ENCODE data around the gene NTM. TPM values are rescaled to one million over a fixed set of nuclear protein-coding genes. Genes with fewer than 3 reads are reported as not detected.

NTM gene
- total RNA-seq, 1 experiment from 2014 or later, result 16.4 TPM

GRCh38 chr11:131898949-131899348 lies 528.5 kb downstream of the NTM start:
- TF ChIP-seq FOXP1 (CRISPR knock-in tag; IDR thresholded peaks at IDR 0.05; ENCODE audit: borderline replicate concordance) (no peak), JAZF1 (CRISPR knock-in tag; IDR thresholded peaks at IDR 0.05) (no peak), MXD4 (CRISPR knock-in tag; IDR thresholded peaks at IDR 0.05; ENCODE audit: borderline replicate concordance) (no peak), NFE2L1 (CRISPR knock-in tag; IDR thresholded peaks at IDR 0.05) (no peak), ZNF138 (CRISPR knock-in tag; conservative IDR thresholded peaks at IDR 0.05) (no peak), NR1H2 (CRISPR knock-in tag; IDR thresholded peaks at IDR 0.05) (no peak), TEAD1 (CRISPR knock-in tag; IDR thresholded peaks at IDR 0.05) (no peak), RELA (CRISPR knock-in tag; IDR thresholded peaks at IDR 0.05; ENCODE audit: borderline replicate concordance) (no peak), JUN (CRISPR knock-in tag; IDR thresholded peaks at IDR 0.05) (no peak), FOXJ3 (CRISPR knock-in tag; IDR thresholded peaks at IDR 0.05; ENCODE audit: borderline replicate concordance) (no peak), CDX4 (CRISPR knock-in tag; IDR thresholded peaks at IDR 0.05; ENCODE audit: borderline replicate concordance) (no peak), CREB1 (CRISPR knock-in tag; IDR thresholded peaks at IDR 0.05) (no peak), TEAD4 (CRISPR knock-in tag; IDR thresholded peaks at IDR 0.05) (no peak), ATF2 (CRISPR knock-in tag; IDR thresholded peaks at IDR 0.05; ENCODE audit: borderline replicate concordance, low read depth) (no peak), ZNF512 (CRISPR knock-in tag; IDR thresholded peaks at IDR 0.05; ENCODE audit: borderline replicate concordance) (no peak), MLX (CRISPR knock-in tag; IDR thresholded peaks at IDR 0.05) (no peak)
- CTCF ChIA-PET, result no interaction called here
- H3K27ac Mint-ChIP-seq, result no peak overlapping the region

GRCh38 chr11:131899950-131900580 lies 529.6 kb downstream of the NTM start:
- H3K36me3 Mint-ChIP-seq, result no peaks in the 10 kb centered on the region
- ATAC-seq, result no peak
- H3K27ac Mint-ChIP-seq, result no peak overlapping the region
- POLR2A ChIA-PET, result no interaction called here
- H3K4me3 Mint-ChIP-seq, result no peak overlapping the region
- no peaks in the 10 kb centered on the region for H3K9me3 Mint-ChIP-seq
- H3K27me3 Mint-ChIP-seq (ENCODE audit: low read depth), result no peaks in the 10 kb centered on the region
- DNase-seq (ENCODE audit: low spot score), result no peak
- CTCF ChIA-PET, result interaction anchor here (0.8 to 2.8 kb wide), 4 partner anchors 10 to 227 kb away, joined by 3 to 11 read pairs (median 6); no protein-coding TSS in a partner anchor
- H3K4me1 Mint-ChIP-seq, result peaks cover 41% of the 10 kb centered on the region
- no peak for TF ChIP-seq NFE2L1 (CRISPR knock-in tag; IDR thresholded peaks at IDR 0.05)
- no peak for TF ChIP-seq SMAD3 (CRISPR knock-in tag; IDR thresholded peaks at IDR 0.05; ENCODE audit: borderline replicate concordance)
- TF ChIP-seq ERG (CRISPR knock-in tag; IDR thresholded peaks at IDR 0.05), result no peak
- TF ChIP-seq IRF1 (CRISPR knock-in tag; IDR thresholded peaks at IDR 0.05), result no peak
- TF ChIP-seq ZNF121 (CRISPR knock-in tag; IDR thresholded peaks at IDR 0.05), result no peak
- TF ChIP-seq CBFB (CRISPR knock-in tag; IDR thresholded peaks at IDR 0.05; ENCODE audit: low read depth), result no peak
- no peak for TF ChIP-seq TP53 (CRISPR knock-in tag; IDR thresholded peaks at IDR 0.05)
- no peak for TF ChIP-seq RORB (CRISPR knock-in tag; IDR thresholded peaks at IDR 0.05)
- TF ChIP-seq PREB (CRISPR knock-in tag; IDR thresholded peaks at IDR 0.05; ENCODE audit: borderline replicate concordance), result no peak
- no peak for TF ChIP-seq ZNF317 (CRISPR knock-in tag; IDR thresholded peaks at IDR 0.05; ENCODE audit: borderline replicate concordance, low read depth)
- no peak for TF ChIP-seq E2F5 (CRISPR knock-in tag; IDR thresholded peaks at IDR 0.05)

More at GRCh38 chr11:131898949-131899348, 528.5 kb downstream of the NTM start:
- POLR2A ChIA-PET, result no interaction called here
- Mint-ChIP-seq H3K36me3 (no peaks in the 10 kb centered on the region), H3K27me3 (ENCODE audit: low read depth) (no peaks in the 10 kb centered on the region), H3K4me1 (peaks cover 30% of the 10 kb centered on the region), H3K4me3 (no peak overlapping the region), H3K9me3 (no peaks in the 10 kb centered on the region)
- DNase-seq (ENCODE audit: low spot score) (no peak), ATAC-seq (no peak)
